ENCODE data around the gene DUSP15. TPM values are rescaled to one million over a fixed set of nuclear protein-coding genes. Genes with fewer than 3 reads are reported as not detected.

DUSP15 gene
- polyA plus RNA-seq, 1 donor from 2014 or later, result 62.7 TPM

DNA sequence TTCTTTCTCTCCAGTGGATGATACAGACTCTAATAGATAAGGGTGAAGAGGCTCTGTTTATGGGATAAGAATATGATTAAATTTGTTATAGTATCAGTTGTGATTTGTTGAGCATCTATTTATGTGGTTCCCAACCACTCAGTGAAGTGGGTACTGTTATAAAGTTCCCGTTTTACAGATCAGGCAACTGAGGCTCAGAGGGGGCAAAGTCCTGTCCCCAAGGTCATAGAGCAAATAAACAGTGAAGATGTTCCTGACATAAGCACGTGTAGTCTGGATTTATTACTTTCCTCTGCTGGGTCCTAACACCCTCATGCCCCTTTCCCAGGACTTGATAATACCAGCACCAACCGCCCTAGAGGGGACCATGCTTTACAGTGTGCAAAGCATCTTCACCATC, 4.1 kb downstream of the DUSP15 start:
- H3K4me2 ChIP-seq (ENCODE audit: low read length), result no peak overlapping the region
- no peak for TF ChIP-seq SMC3 (conservative IDR thresholded peaks at IDR 0.05; ENCODE audit: poor library complexity)
- TF ChIP-seq, protein P1, sequence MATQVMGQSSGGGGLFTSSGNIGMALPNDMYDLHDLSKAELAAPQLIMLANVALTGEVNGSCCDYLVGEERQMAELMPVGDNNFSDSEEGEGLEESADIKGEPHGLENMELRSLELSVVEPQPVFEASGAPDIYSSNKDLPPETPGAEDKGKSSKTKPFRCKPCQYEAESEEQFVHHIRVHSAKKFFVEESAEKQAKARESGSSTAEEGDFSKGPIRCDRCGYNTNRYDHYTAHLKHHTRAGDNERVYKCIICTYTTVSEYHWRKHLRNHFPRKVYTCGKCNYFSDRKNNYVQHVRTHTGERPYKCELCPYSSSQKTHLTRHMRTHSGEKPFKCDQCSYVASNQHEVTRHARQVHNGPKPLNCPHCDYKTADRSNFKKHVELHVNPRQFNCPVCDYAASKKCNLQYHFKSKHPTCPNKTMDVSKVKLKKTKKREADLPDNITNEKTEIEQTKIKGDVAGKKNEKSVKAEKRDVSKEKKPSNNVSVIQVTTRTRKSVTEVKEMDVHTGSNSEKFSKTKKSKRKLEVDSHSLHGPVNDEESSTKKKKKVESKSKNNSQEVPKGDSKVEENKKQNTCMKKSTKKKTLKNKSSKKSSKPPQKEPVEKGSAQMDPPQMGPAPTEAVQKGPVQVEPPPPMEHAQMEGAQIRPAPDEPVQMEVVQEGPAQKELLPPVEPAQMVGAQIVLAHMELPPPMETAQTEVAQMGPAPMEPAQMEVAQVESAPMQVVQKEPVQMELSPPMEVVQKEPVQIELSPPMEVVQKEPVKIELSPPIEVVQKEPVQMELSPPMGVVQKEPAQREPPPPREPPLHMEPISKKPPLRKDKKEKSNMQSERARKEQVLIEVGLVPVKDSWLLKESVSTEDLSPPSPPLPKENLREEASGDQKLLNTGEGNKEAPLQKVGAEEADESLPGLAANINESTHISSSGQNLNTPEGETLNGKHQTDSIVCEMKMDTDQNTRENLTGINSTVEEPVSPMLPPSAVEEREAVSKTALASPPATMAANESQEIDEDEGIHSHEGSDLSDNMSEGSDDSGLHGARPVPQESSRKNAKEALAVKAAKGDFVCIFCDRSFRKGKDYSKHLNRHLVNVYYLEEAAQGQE (IDR thresholded peaks at IDR 0.05; ENCODE audit: borderline replicate concordance), result no peak
- TF ChIP-seq MXI1 (conservative IDR thresholded peaks at IDR 0.05; ENCODE audit: poor library complexity, severe bottlenecking), result no peak
- TF ChIP-seq POLR2AphosphoS5 (IDR thresholded peaks at IDR 0.05), result no peak
- TF ChIP-seq RAD21 (conservative IDR thresholded peaks at IDR 0.05), result no peak
- no peak for TF ChIP-seq TAF1 (IDR thresholded peaks at IDR 0.05; ENCODE audit: low read depth)
- no peak for TF ChIP-seq EP300 (conservative IDR thresholded peaks at IDR 0.05; ENCODE audit: poor library complexity, severe bottlenecking)
- no peak for TF ChIP-seq EZH2 (IDR thresholded peaks at IDR 0.05; ENCODE audit: borderline replicate concordance, insufficient read depth, low read length, poor library complexity, severe bottlenecking)
- TF ChIP-seq, protein P2, sequence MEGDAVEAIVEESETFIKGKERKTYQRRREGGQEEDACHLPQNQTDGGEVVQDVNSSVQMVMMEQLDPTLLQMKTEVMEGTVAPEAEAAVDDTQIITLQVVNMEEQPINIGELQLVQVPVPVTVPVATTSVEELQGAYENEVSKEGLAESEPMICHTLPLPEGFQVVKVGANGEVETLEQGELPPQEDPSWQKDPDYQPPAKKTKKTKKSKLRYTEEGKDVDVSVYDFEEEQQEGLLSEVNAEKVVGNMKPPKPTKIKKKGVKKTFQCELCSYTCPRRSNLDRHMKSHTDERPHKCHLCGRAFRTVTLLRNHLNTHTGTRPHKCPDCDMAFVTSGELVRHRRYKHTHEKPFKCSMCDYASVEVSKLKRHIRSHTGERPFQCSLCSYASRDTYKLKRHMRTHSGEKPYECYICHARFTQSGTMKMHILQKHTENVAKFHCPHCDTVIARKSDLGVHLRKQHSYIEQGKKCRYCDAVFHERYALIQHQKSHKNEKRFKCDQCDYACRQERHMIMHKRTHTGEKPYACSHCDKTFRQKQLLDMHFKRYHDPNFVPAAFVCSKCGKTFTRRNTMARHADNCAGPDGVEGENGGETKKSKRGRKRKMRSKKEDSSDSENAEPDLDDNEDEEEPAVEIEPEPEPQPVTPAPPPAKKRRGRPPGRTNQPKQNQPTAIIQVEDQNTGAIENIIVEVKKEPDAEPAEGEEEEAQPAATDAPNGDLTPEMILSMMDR (IDR thresholded peaks at IDR 0.05; ENCODE audit: poor library complexity, severe bottlenecking), result no peak
- no peak overlapping the region for H2AFZ ChIP-seq (ENCODE audit: low read depth, low read length)
- peaks cover 8% of the 10 kb centered on the region for H3F3A ChIP-seq (ENCODE audit: insufficient read depth, low read length, poor library complexity, severe bottlenecking)
- H3K27me3 ChIP-seq (ENCODE audit: insufficient read depth, low read depth, low read length), result no peaks in the 10 kb centered on the region
- H3K36me3 ChIP-seq (ENCODE audit: insufficient read depth, low read length), result no peaks in the 10 kb centered on the region
- H3K9me3 ChIP-seq (ENCODE audit: low read length), result no peaks in the 10 kb centered on the region
- no peak overlapping the region for H3K9ac ChIP-seq (ENCODE audit: low read length)
- no peak overlapping the region for H3K4me3 ChIP-seq (ENCODE audit: low read length)
- H4K20me1 ChIP-seq (ENCODE audit: insufficient read depth), result no peaks in the 10 kb centered on the region
- H3K9me2 ChIP-seq (ENCODE audit: insufficient read depth, low read length), result no peaks in the 10 kb centered on the region
- no peaks in the 10 kb centered on the region for H3K79me2 ChIP-seq (replicated peaks; ENCODE audit: insufficient read depth, low read length)
- no peak overlapping the region for H3K27ac ChIP-seq (ENCODE audit: low read length)

DNA sequence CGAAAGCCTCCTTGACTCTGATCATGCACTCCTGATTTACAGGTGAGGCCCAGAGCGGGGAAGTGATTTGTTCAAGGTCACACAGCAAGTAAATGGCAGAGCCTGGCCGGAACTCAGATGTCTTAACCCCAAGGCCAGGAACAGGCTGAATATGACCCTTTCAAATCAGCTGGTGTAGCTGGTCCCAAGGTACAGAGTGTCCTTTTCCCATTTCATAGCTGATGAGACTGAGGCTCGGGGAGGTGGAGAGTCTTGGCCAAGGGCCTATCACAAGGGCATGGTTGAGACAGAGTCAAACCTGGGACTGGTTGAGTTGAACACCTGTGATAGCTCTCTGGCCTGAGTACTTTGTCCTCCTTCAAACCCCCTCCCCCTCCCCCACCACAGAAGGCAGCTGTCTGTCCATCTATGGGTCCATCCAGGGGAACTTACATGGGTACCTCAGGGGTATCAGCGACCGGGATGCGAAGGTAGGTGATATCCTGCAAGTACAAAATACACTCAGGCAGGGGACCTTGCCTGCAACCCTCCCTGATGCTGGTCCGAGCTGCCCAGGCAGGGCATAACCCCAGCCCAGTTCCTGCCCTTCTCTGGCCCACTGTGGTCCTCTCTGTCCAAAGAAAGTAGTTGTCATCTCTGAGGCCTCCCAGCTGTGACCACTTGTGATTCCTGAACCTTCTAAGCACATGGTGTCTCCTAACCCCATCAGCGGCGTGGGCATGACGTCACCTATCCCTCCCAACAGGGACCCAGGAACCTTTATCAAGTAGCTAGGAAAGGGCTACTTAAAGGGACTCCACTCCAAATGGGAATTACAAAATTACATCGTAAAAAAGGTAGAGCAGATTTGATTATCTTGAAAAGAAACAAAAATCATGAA, 5.6 kb downstream of the DUSP15 start:
- no peak overlapping the region for H3K9ac ChIP-seq (ENCODE audit: low read length)
- no peaks in the 10 kb centered on the region for H3K27me3 ChIP-seq (ENCODE audit: insufficient read depth, low read depth, low read length)
- H3K36me3 ChIP-seq (ENCODE audit: insufficient read depth, low read length), result no peaks in the 10 kb centered on the region
- H3K79me2 ChIP-seq (replicated peaks; ENCODE audit: insufficient read depth, low read length), result no peaks in the 10 kb centered on the region
- TF ChIP-seq, protein P2 (IDR thresholded peaks at IDR 0.05; ENCODE audit: poor library complexity, severe bottlenecking), result no peak
- no peak for TF ChIP-seq POLR2AphosphoS5 (IDR thresholded peaks at IDR 0.05)
- no peak for TF ChIP-seq RAD21 (conservative IDR thresholded peaks at IDR 0.05)
- no peak for TF ChIP-seq EP300 (conservative IDR thresholded peaks at IDR 0.05; ENCODE audit: poor library complexity, severe bottlenecking)
- H2AFZ ChIP-seq (ENCODE audit: low read depth, low read length), result no peak overlapping the region
- no peaks in the 10 kb centered on the region for H3K9me2 ChIP-seq (ENCODE audit: insufficient read depth, low read length)
- H3F3A ChIP-seq (ENCODE audit: insufficient read depth, low read length, poor library complexity, severe bottlenecking), result peaks cover 8% of the 10 kb centered on the region
- no peak overlapping the region for H3K4me2 ChIP-seq (ENCODE audit: low read length)
- H3K4me3 ChIP-seq (ENCODE audit: low read length), result no peak overlapping the region
- H3K9me3 ChIP-seq (ENCODE audit: low read length), result no peaks in the 10 kb centered on the region
- H3K27ac ChIP-seq (ENCODE audit: low read length), result no peak overlapping the region
- H4K20me1 ChIP-seq (ENCODE audit: insufficient read depth), result no peaks in the 10 kb centered on the region
